OCI-LY3 (cell line): ENCODE data around the gene PARD3B.
A peak's percentile ranks its signal among the peaks of the same experiment; 100 is the strongest.

Source experiments
- H2AFZ ChIP-seq: fragments of 200-600, 300-600 bp; shearing (Covaris generic); 2 replicates; pipeline ENCODE4 v1.6.0; 2014; ENCODE audit warnings: antibody characterized with exemption, low read depth, low read length
- H3K27ac ChIP-seq: fragments of 200-600, 300-600 bp; sonication (generic); 2 replicates; pipeline ENCODE4 v1.5.1; 2014; ENCODE audit warnings: mild to moderate bottlenecking, low read length, moderate library complexity, mixed read lengths
- H3K27me3 ChIP-seq: fragments of 200-600, 300-600 bp; sonication (generic); 2 replicates; pipeline ENCODE4 v1.6.1; 2014; ENCODE audit warnings: low read depth, low read length, mixed read lengths
- H3K36me3 ChIP-seq: fragments of 200-600, 300-600 bp; sonication (generic); replicated peaks from 2 replicates; pipeline ENCODE3; 2014; ENCODE audit warnings: low read depth, low read length, mixed read lengths
- H3K4me1 ChIP-seq: fragments of 300-600, 200-600 bp; sonication (generic); 2 replicates; pipeline ENCODE4 v1.6.1; 2014; ENCODE audit warnings: low read length, mixed read lengths
- H3K4me2 ChIP-seq: fragments of 200-600, 300-600 bp; sonication (generic); 2 replicates; pipeline ENCODE4 v1.6.1; 2014; ENCODE audit warnings: low read length, mixed read lengths
- H3K4me3 ChIP-seq: fragments of 300-600, 200-600 bp; sonication (generic); 2 replicates; pipeline ENCODE4 v1.5.1; 2014; ENCODE audit warnings: antibody characterized with exemption, mild to moderate bottlenecking, low read length, moderate library complexity
- H3K79me2 ChIP-seq: fragments of 300-600, 200-600 bp; shearing (Covaris generic); 2 replicates; pipeline ENCODE4 v1.6.1; 2014; ENCODE audit warnings: mild to moderate bottlenecking, low read length, mixed read lengths
- H3K9ac ChIP-seq: fragments of 300-600, 200-600 bp; shearing (Covaris generic); 2 replicates; pipeline ENCODE4 v1.6.0; 2014; ENCODE audit warnings: mild to moderate bottlenecking, low read length, moderate library complexity
- H3K9me3 ChIP-seq: fragments of 200-600, 300-600 bp; shearing (Covaris generic); 2 replicates; pipeline ENCODE4 v1.6.1; 2014; ENCODE audit warnings: low read length, mixed read lengths; ENCODE audit not compliant: insufficient read depth
- H4K20me1 ChIP-seq: fragments of 200-600, 300-600 bp; sonication (generic); 2 replicates; pipeline ENCODE4 v1.6.1; 2016; ENCODE audit warnings: low read length, mixed read lengths; ENCODE audit not compliant: insufficient read depth
- CTCF ChIP-seq: fragments of 200-600, 300-600 bp; sonication (generic); IDR thresholded peaks from 2 replicates; pipeline ENCODE4 v1.5.1; 2014; ENCODE audit warnings: antibody characterized with exemption, low read length, low read depth
- EZH2phosphoT487 ChIP-seq: fragments of 200-600 bp; shearing (Covaris generic); IDR thresholded peaks from 2 replicates; pipeline ENCODE4 v1.6.1; 2018; ENCODE audit warnings: antibody characterized with exemption, mixed run types, low read depth

The PARD3B gene

GRCh38 chr2:205531072-205531471 is 985.8 kb downstream of the PARD3B start:
- Histone ChIP-seq H3K9ac (no peak overlapping the region), H3K27me3 (peaks cover 9% of the 10 kb centered on the region), H3K79me2 (no peaks in the 10 kb centered on the region), H3K36me3 (no peaks in the 10 kb centered on the region), H3K4me1 (no peaks in the 10 kb centered on the region), H4K20me1 (no peaks in the 10 kb centered on the region), H3K27ac (no peak overlapping the region), H3K4me2 (no peak overlapping the region), H3K9me3 (no peaks in the 10 kb centered on the region), H3K4me3 (no peak overlapping the region), H2AFZ (no peak overlapping the region)
- TF ChIP-seq EZH2phosphoT487 (no peak), CTCF (no peak)

GRCh38 chr2:205531489-205532148 is 986.3 kb downstream of the PARD3B start:
- Histone ChIP-seq H3K4me2 (no peak overlapping the region), H3K27me3 (peaks cover 9% of the 10 kb centered on the region), H2AFZ (no peak overlapping the region), H3K4me1 (no peaks in the 10 kb centered on the region), H3K9me3 (no peaks in the 10 kb centered on the region), H3K27ac (no peak overlapping the region), H3K36me3 (no peaks in the 10 kb centered on the region), H3K9ac (no peak overlapping the region), H3K79me2 (no peaks in the 10 kb centered on the region), H3K4me3 (no peak overlapping the region), H4K20me1 (no peaks in the 10 kb centered on the region)
- TF ChIP-seq EZH2phosphoT487 (no peak), CTCF (no peak)

- TF ChIP-seq EZH2phosphoT487 (no peak), CTCF (no peak)
- no peak overlapping the region for H3K4me2 ChIP-seq
- H2AFZ ChIP-seq = no peak overlapping the region
- no peaks in the 10 kb centered on the region for H4K20me1 ChIP-seq
- H3K4me3 ChIP-seq = no peak overlapping the region
- no peak overlapping the region for H3K27ac ChIP-seq
- H3K27me3 ChIP-seq = peaks cover 5% of the 10 kb centered on the region; the same call in 1 of the 2 replicates
- peaks cover 4% of the 10 kb centered on the region for H3K4me1 ChIP-seq
- H3K79me2 ChIP-seq = no peaks in the 10 kb centered on the region
- no peaks in the 10 kb centered on the region for H3K36me3 ChIP-seq
- H3K9me3 ChIP-seq = no peaks in the 10 kb centered on the region
- no peak overlapping the region for H3K9ac ChIP-seq
These were observed 989.7 kb downstream of the PARD3B start for GRCh38 chr2:205535001-205535400.

GRCh38 chr2:205539603-205540002 is 994.3 kb downstream of the PARD3B start:
- no peak overlapping the region for H2AFZ ChIP-seq
- H3K27ac ChIP-seq = no peak overlapping the region
- H3K27me3 ChIP-seq = peaks cover 8% of the 10 kb centered on the region; the same call in 1 of the 2 replicates
- no peaks in the 10 kb centered on the region for H3K9me3 ChIP-seq
- peak overlapping the region; percentile 59 for H3K4me2 ChIP-seq
- H3K4me1 ChIP-seq = peaks cover 24% of the 10 kb centered on the region
- H3K36me3 ChIP-seq = no peaks in the 10 kb centered on the region
- H3K4me3 ChIP-seq = no peak overlapping the region
- no peaks in the 10 kb centered on the region for H4K20me1 ChIP-seq
- no peak overlapping the region for H3K9ac ChIP-seq
- H3K79me2 ChIP-seq = no peaks in the 10 kb centered on the region
- TF ChIP-seq CTCF (peak; percentile 9; the same call in 1 of the 2 replicates), EZH2phosphoT487 (no peak)
